ENCODE results near the gene TRIM29.
"Not testable (repeated sequence)": the region's sequence is repeated elsewhere in the genome, so short reads cannot be mapped to it uniquely, and the experiment has no call there.

Gene TRIM29

DNA sequence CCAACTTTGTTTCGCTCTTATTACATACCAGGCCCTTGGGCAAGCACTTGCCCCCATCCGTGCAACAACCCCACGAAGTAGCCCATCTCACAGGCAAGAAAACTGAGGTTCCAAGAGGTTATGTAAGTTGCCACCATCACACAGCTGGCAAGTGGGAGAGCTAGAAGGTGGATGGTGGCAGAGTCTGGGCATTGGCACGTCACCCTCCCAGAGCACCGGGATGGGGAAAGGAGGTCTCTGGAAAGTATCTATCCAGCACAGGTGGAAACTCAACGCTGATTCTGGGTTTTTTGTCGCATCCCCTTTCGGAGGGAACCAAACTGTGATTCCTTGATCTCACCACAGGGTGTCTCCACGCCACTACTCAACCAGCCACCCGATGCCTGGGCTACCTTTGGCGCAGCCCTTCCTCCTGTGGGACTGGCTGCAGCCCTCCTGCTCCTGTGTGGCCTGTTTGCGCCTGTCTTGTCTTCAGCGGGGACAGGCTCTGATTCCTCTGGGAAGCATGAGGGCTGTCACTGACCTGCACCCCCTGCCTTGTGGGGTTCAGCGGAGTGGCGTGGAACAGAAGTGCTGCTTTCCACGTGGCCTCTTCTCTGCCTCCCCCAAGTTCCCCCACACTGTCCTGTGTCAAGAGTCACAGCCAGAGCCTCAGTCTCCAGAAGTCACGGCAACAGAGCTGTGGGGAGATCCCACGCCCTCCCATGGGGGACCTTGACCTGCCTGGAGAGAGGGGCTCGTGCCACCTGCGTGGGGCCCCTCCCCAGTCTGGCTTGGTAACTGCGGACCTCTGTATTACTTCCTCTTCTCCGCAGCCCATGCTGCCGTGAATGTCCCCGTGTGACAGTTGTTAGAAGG, 34.4 kb upstream of the TRIM29 start:
- DNase-seq = peak; percentile 42

DNA sequence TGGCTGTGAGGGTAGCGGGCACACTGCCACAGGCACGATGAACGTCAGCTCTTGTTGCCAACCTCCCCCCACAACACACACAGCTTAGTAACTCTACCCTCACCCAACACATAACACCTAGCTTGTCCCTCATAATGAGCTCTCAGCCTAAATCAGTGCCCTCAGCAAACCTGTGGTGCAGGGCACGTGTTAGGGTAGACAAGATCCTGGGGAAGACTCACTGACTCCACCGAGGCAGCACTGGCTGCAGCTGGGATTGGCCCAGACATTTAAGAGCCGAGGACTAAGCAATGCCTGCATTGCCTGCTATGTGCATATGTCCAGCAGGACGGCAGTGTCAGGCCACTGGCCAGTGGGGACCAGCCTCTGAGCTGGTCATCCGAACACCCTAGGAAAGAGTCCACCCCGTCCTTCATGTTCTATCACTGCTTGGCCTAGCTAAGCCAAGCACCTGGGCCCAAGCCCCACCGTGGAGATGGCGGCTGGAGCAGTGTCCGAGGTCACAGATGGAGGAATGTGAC, 32.9 kb upstream of the TRIM29 start:
- no peak for DNase-seq

DNA sequence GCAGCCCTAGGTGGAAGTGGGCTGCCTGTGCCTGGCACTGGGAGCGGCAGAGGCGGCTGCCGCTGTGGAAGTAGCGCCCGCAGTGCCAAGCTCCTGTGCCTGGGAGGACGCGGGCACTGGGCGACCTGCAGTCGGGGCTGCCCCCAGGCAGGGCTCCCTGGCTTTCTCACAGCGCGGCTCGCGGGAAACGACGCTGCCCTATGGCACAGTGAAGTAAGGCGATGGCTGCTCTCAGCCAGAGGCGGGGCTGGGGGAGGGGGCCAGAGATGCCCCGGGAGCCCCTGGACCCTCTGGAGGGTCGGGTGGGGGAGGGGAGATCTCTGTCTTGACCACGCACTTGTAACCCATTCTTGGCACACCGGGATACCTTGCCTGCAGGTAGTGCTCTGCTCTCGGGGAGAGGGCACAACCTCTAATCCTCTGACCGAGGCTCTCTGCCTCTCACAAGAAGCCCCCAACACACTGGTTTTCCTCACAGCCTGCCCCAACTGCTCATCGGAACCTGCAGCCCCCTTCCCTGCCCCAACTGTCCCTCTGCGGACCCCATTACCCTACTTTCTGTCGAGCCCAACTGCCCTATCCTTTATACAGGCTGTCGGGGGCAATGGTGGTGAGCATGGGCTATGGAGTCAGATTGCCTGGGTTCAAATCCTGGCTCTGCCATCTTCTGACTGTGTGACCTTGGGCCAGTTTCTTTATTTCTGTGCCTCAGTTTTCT, 32.2 kb upstream of the TRIM29 start:
- DNase-seq = no peak

DNA sequence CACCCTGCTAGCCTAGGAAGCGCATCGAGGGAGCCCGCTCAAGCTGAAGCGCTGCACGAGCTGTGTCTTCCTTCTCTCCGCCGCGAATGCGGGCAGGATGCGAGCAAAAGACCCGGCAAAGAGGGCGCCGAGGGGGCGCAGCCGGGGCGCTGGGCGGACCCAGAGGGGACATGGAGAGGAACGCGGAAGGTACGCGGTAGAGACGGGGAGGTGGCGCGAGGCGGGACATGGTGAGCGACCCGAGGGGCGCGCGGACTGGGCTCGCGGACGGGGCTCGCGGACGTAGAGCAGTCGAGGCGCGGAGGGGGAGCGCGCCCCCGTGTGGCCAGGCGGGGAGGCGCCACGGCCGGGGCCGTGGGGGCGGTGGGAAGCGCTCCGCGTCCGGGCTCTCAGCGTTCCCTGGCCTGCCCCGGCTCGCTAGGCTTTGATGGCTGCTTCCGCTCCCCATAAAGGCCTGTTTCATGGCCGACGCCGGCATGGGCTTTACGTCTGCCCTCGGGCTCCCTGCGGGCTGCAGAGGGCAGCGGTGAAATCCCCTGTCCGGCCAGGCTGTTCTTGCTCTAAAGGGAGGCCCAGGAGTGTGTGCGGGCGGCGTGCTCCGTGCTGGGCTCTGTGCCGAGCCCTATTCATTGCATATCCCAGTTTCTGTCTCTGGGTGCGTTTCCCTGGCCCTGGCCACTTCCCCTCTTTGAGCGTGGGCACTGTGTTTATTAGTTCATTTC, 31.2 kb upstream of the TRIM29 start:
- DNase-seq = peak; percentile 40

- peak; percentile 1 for DNase-seq
These were observed 30.4 kb upstream of the TRIM29 start for GRCh38 chr11:120168108-120168959.

GRCh38 chr11:120167659-120168058, 29.7 kb upstream of the TRIM29 start:
- DNase-seq = no peak

DNA sequence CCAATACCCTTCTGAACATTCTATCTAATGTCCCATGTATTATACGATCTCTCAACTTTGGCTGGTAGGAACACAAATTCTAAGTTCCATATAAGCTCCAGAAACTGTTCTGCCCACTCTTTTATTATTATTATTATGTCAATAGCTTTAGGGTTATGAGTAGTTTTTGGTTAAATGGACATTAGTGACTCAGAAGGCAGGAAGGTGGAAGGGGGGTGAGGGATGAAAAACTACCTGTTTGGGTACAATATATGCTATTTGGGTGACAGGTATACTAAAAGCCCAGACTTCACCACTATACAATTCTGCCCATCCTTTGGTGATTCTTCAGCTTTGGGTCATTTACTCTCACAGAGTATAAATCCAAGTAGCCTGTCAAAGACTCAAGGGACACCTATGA, 22.5 kb upstream of the TRIM29 start:
- no peak for DNase-seq

DNA sequence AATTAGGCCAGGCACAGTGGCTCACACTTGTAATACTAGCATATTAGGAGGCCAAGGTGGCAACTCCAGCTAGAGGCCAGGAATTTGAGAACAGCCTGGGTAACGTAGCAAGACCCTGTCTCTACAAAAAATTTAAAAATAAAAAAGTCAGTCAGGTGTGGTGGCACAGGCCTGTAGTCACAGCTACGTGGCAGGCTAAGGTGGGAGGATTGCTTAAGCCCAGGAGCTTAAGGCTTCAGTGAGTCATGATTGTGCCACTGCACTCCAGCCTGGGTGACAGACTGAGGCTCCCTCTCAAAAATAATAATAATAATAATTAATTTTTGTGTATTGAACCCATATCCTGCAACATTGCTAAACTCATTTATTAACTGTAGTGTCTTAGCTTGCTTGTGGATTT, 15.3 kb upstream of the TRIM29 start:
- no peak for DNase-seq

- DNase-seq = no peak
These were observed 13.6 kb upstream of the TRIM29 start for GRCh38 chr11:120151536-120151935.

DNA sequence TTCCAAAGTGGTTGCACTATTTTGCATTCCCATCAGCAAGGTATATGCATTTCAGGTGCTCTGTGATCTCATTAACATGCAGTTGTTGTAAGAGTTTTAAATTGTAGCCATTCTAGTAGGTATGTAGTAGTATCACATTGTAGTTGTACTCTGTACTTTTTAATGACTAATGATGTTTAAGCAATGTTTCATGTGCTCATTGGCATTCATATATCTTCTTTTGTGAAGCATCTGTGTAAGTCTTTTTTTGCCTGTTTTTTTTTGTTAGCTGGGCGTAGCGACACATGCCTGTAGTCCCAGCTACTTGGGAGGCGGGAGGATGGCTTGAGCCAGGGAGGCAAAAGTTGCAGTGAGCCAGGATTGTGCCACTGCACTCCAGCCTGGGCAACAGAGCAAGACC, 11.3 kb upstream of the TRIM29 start:
- no peak for DNase-seq

DNA sequence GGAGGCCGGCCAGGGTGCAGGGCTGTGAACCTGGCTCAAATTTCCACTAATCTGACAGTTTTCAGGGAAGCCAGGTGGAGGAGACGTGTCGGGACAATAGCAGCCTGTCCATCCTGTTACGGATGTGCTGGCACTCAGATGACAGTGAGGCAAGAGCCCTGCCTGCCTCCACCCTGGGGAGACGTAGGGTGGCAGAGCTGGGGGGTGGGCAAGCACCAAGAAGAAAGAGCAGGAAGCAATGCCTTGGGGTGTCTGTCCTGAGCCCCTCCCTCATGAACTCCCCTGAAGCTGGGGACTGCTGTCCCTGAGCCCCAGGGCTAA, 10.0 kb upstream of the TRIM29 start:
- no peak for DNase-seq

- no peak for DNase-seq
These were observed 9.4 kb upstream of the TRIM29 start for GRCh38 chr11:120147094-120147949.

- DNase-seq = no peak
These were observed 8.6 kb upstream of the TRIM29 start for GRCh38 chr11:120146413-120147093.

DNA sequence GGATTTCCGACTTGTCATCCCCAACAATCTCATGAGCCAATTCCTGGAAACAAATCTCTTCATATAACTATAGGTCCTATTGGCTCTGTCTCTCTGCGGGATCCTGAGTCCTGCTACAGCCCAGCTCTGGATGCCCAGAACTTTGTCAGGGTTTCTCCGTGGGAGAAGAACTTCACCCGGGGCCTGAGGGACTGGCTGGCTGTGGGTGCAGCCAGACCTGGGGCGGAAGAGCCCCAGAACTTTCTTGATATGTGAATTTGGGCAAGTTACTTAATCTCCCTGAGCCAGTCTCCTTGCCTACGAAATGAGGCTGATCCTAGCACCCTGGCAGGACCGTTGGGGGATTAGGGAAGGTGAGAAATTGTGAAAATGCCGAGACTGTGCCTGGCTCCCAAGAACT, 6.6 kb upstream of the TRIM29 start:
- DNase-seq = no peak

- not testable (repeated sequence) for DNase-seq
These were observed 5.6 kb upstream of the TRIM29 start for GRCh38 chr11:120143472-120143871.

- no peak for DNase-seq
These were observed 4.7 kb upstream of the TRIM29 start for GRCh38 chr11:120142441-120143100.

DNA sequence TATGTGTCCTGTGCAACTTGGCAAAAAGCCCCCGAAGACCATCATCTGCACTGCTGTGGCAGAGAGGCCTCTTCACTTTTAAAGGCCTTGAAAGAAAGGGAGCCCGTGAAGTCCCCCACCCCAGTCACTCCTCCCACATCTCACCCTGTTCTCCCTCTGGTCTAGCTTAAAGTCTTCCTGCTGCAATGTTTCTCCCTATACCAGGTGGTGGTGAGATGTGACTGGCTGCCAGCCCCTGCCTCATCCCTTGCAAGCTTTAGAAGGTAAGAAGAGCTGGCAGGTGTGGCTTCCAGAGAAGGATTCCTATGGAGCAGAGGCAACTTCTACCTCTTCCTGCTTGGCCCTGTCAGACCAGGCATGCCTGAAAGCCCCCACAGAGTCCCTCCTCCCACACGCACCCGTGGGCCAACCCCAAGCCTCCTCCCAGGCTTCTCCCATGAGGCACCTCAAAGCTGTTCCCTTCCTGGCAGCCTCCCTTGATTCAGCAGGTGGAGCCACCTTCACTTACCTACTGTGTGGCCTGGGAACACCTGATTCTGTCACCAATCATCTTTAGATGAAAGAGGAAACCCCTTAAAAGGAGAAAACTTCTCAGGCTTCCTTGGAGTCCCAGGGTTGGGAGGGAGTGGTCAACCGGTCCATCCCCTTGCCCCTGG, 4.0 kb upstream of the TRIM29 start:
- no peak for DNase-seq

- DNase-seq = no peak
These were observed 3.3 kb upstream of the TRIM29 start for GRCh38 chr11:120141113-120141767.

- DNase-seq = no peak
These were observed 1.6 kb upstream of the TRIM29 start for GRCh38 chr11:120139316-120140069.

All from CD4-positive, alpha-beta T cell treated with Interleukin-21 for 1 hour (primary cell).